Measurements from ENCODE around the gene PPP1R1C. TPM values are rescaled to one million over a fixed set of nuclear protein-coding genes. Genes with fewer than 3 reads are reported as not detected.

Gene PPP1R1C
- total and polyA plus RNA-seq, 2 donors (not counting 1 experiment from before 2014, with no cell fraction given) = not detected

GRCh38 chr2:181978351-181979150 is 7.1 kb upstream of the PPP1R1C start:
- no peaks in the 10 kb centered on the region for H3K36me3 ChIP-seq (replicated peaks in 1 of 2; ENCODE audit: control extremely low read depth in 1 of 2, control insufficient read depth in 1 of 2, extremely low read depth in 1 of 2, insufficient read depth in 2 of 2, low read length in 1 of 2)
- 81% methylated on average over 1 of the region's 2 CpGs for WGBS (ENCODE audit: insufficient coverage)
- H3K4me3 Mint-ChIP-seq = no peak overlapping the region
- POLR2A ChIA-PET = no interaction called here
- no peaks in the 10 kb centered on the region for H3K27me3 ChIP-seq (replicated peaks in 1 of 4; ENCODE audit: control extremely low read depth in 1 of 4, control insufficient read depth in 3 of 4, insufficient read depth in 4 of 4, low read length in 3 of 4)
- ATAC-seq (ENCODE audit: low read depth) (no peak), DNase-seq (no peak)
- intact Hi-C loops (cut with micrococcal nuclease) = no loop called here
- no peaks in the 10 kb centered on the region for H4K20me1 ChIP-seq (ENCODE audit: control insufficient read depth, insufficient read depth, low read length, poor library complexity, severe bottlenecking)
- H3K27ac Mint-ChIP-seq = no peak overlapping the region
- no peak overlapping the region for H2AFZ ChIP-seq (ENCODE audit: insufficient read depth, low read depth, low read length, poor library complexity, severe bottlenecking)
- no peaks in the 10 kb centered on the region for H3K4me1 Mint-ChIP-seq
- H3K9me3 ChIP-seq (ENCODE audit: control extremely low read depth in 1 of 3, control insufficient read depth in 2 of 3, insufficient read depth in 1 of 3, low read length in 2 of 3) = no peaks in the 10 kb centered on the region
- H3K27ac ChIP-seq (ENCODE audit: low read length in 2 of 2) = no peak overlapping the region
- no peak overlapping the region for H3K9ac ChIP-seq (ENCODE audit: low read length)
- H3K79me2 ChIP-seq (ENCODE audit: control insufficient read depth, insufficient read depth, low read length) = no peaks in the 10 kb centered on the region
- H3K9me3 Mint-ChIP-seq (ENCODE audit: insufficient read depth) = no peaks in the 10 kb centered on the region
- H3K4me2 ChIP-seq (replicated peaks; ENCODE audit: low read depth, low read length, poor library complexity, severe bottlenecking) = no peak overlapping the region
- peaks cover 2% of the 10 kb centered on the region for H3K27me3 Mint-ChIP-seq
- CTCF ChIA-PET = interaction anchor here (1.2 kb wide), 1 partner anchor 99 kb away, joined by 3 read pairs; no protein-coding TSS in a partner anchor
- no peaks in the 10 kb centered on the region for H3K4me1 ChIP-seq (ENCODE audit: control insufficient read depth in 2 of 2, insufficient read depth in 2 of 2, low read length in 2 of 2)
- TF ChIP-seq CTCF (IDR thresholded peaks at IDR 0.05) (no peak), EZH2 (IDR thresholded peaks at IDR 0.05; ENCODE audit: borderline replicate concordance, insufficient read depth, low read depth, low read length, poor library complexity, severe bottlenecking) (no peak)
- H3K4me3 ChIP-seq (ENCODE audit: control extremely low read depth in 1 of 5, extremely low read depth in 1 of 5, insufficient read depth in 1 of 5, low read depth in 2 of 5, low read length in 4 of 5) = no peak overlapping the region

- WGBS (ENCODE audit: insufficient coverage) = no CpG with 5 or more reads among the region's 1 CpG
- Mint-ChIP-seq H3K27ac (no peak overlapping the region), H3K27me3 (no peaks in the 10 kb centered on the region), H3K4me1 (no peaks in the 10 kb centered on the region), H3K4me3 (no peak overlapping the region), H3K9me3 (ENCODE audit: insufficient read depth) (no peaks in the 10 kb centered on the region)
- Histone ChIP-seq H3K79me2 (ENCODE audit: control insufficient read depth, insufficient read depth, low read length) (no peaks in the 10 kb centered on the region), H3K27ac (ENCODE audit: low read length in 2 of 2) (no peak overlapping the region), H3K27me3 (replicated peaks in 1 of 4; ENCODE audit: control extremely low read depth in 1 of 4, control insufficient read depth in 3 of 4, insufficient read depth in 4 of 4, low read length in 3 of 4) (no peaks in the 10 kb centered on the region), H3K4me1 (ENCODE audit: control insufficient read depth in 2 of 2, insufficient read depth in 2 of 2, low read length in 2 of 2) (no peaks in the 10 kb centered on the region), H3K4me3 (ENCODE audit: control extremely low read depth in 1 of 5, extremely low read depth in 1 of 5, insufficient read depth in 1 of 5, low read depth in 2 of 5, low read length in 4 of 5) (no peak overlapping the region), H3K9me3 (ENCODE audit: control extremely low read depth in 1 of 3, control insufficient read depth in 2 of 3, insufficient read depth in 1 of 3, low read length in 2 of 3) (no peaks in the 10 kb centered on the region), H4K20me1 (ENCODE audit: control insufficient read depth, insufficient read depth, low read length, poor library complexity, severe bottlenecking) (no peaks in the 10 kb centered on the region), H2AFZ (ENCODE audit: insufficient read depth, low read depth, low read length, poor library complexity, severe bottlenecking) (no peak overlapping the region), H3K36me3 (replicated peaks in 1 of 2; ENCODE audit: control extremely low read depth in 1 of 2, control insufficient read depth in 1 of 2, extremely low read depth in 1 of 2, insufficient read depth in 2 of 2, low read length in 1 of 2) (no peaks in the 10 kb centered on the region), H3K9ac (ENCODE audit: low read length) (no peak overlapping the region), H3K4me2 (replicated peaks; ENCODE audit: low read depth, low read length, poor library complexity, severe bottlenecking) (no peak overlapping the region)
- DNase-seq (no peak), ATAC-seq (ENCODE audit: low read depth) (no peak)
- ChIA-PET CTCF (no interaction called here), POLR2A (no interaction called here)
- TF ChIP-seq CTCF (IDR thresholded peaks at IDR 0.05) = no peak
- TF ChIP-seq EZH2 (IDR thresholded peaks at IDR 0.05; ENCODE audit: borderline replicate concordance, insufficient read depth, low read depth, low read length, poor library complexity, severe bottlenecking) = no peak
- intact Hi-C loops (cut with micrococcal nuclease) = no loop called here
These were observed 1.6 kb upstream of the PPP1R1C start for GRCh38 chr2:181984060-181984459.
